ENCODE measurements around the gene ACVR1B.

DNA sequence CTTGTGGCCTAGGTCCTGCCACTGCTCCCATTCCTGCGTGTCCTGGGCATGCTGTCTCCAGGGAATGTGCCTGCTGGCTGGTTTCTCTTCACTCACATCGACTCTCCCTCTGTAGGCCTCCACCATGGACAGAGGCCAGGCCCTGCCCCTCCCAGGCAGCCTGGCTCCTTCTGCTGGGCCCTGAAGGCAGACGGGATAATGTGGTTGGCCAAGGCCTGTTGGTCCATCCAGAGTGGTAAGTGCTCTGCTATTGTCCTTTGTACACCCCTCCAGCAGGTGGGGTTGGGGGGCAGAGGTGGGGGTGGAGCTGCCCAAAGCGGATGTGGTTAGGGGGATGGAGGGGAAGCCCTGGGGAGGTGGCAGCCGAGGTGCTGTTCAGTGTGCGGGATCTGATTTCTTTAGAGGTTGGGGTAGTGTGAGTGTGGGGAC lies 90.2 kb downstream of the ACVR1B start:
- no peak for TF ChIP-seq EZH2 (IDR thresholded peaks at IDR 0.05)
- TF ChIP-seq EZH2phosphoT487 (IDR thresholded peaks at IDR 0.05), result no peak
- TF ChIP-seq, protein P1, sequence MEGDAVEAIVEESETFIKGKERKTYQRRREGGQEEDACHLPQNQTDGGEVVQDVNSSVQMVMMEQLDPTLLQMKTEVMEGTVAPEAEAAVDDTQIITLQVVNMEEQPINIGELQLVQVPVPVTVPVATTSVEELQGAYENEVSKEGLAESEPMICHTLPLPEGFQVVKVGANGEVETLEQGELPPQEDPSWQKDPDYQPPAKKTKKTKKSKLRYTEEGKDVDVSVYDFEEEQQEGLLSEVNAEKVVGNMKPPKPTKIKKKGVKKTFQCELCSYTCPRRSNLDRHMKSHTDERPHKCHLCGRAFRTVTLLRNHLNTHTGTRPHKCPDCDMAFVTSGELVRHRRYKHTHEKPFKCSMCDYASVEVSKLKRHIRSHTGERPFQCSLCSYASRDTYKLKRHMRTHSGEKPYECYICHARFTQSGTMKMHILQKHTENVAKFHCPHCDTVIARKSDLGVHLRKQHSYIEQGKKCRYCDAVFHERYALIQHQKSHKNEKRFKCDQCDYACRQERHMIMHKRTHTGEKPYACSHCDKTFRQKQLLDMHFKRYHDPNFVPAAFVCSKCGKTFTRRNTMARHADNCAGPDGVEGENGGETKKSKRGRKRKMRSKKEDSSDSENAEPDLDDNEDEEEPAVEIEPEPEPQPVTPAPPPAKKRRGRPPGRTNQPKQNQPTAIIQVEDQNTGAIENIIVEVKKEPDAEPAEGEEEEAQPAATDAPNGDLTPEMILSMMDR (IDR thresholded peaks at IDR 0.05), result no peak
